Measurements from ENCODE around the gene EIF3L.

DNA sequence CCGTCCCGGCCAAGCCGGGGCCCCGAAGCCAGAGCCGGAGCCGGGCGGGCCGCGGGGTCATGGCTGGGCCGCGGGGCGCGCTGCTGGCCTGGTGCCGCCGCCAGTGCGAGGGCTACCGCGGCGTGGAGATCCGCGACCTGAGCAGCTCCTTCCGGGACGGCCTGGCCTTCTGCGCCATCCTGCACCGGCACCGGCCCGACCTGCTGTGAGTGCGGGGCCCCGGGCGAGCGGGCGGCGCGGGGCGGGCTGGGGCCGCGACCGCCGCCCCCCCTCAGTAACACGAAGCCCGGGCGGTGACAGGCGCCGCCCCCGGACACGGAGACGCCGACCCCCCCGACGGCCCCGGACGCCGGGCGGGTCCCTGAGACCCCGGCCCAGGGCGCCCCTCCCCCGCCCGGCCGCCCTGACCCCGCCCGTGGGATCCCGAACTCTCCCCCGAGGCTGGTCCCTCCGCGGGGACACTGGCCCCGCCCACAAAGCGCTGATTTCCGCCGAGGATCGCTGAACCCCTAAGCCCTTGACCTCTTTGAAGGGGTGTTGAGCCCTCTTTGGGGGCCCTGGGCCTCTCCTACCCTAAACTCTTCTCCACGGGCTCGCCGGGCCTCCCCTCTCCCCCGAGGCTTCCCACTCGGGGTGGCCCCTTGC, 57.3 kb downstream of the EIF3L start:
- TF ChIP-seq EZH2 (IDR thresholded peaks at IDR 0.05; ENCODE audit: insufficient read depth, poor library complexity, severe bottlenecking) (no peak), EZH2phosphoT487 (IDR thresholded peaks at IDR 0.05; ENCODE audit: insufficient read depth, low read depth) (no peak)

All from GM23248 (cell line).